CD14-positive monocyte (primary cell): Measurements from ENCODE around the gene HOATZ. TPM values are rescaled to one million over a fixed set of nuclear protein-coding genes. Genes with fewer than 3 reads are reported as not detected.

Experiments
- DNase-seq, 3 donors: peaks; one replicate each; pipeline ENCODE4 v3.0.0-alpha.2; 2011 to 2022
- H2AFZ ChIP-seq: 2 replicates; pipeline ENCODE4 v1.6.0; 2012; ENCODE audit warnings: mild to moderate bottlenecking, low read depth, low read length, inconsistent platforms; ENCODE audit not compliant: insufficient read depth, poor library complexity, severe bottlenecking
- H3K27ac ChIP-seq, 2 donors: 1 replicate in 1 of 2; 2 replicates in 1 of 2; pipeline ENCODE4 v1.5.1; 2012 to 2013; ENCODE audit warnings: low read length in 2 of 2, control low read depth in 1 of 2, inconsistent platforms in 1 of 2, low read depth in 1 of 2, mild to moderate bottlenecking in 1 of 2
- H3K27me3 ChIP-seq, 2 donors: one replicate each; pipeline versions ENCODE4 v1.6.0 to v1.6.1; 2011 to 2013; ENCODE audit warnings: low read length in 2 of 2; ENCODE audit not compliant: control insufficient read depth in 2 of 2, insufficient read depth in 2 of 2
- H3K36me3 ChIP-seq, 2 donors: replicated peaks in 1 of 2; 1 replicate in 1 of 2; 2 replicates in 1 of 2; pipeline versions ENCODE4 v1.5.1 to v1.6.1; 2012 to 2013; ENCODE audit warnings: low read length in 2 of 2, control low read depth in 1 of 2, inconsistent platforms in 1 of 2, mild to moderate bottlenecking in 1 of 2; ENCODE audit not compliant: insufficient read depth in 2 of 2, control insufficient read depth in 1 of 2
- H3K4me1 ChIP-seq, 2 donors: 1 replicate in 1 of 2; 2 replicates in 1 of 2; pipeline versions ENCODE4 v1.5.1 to v1.6.1; 2012 to 2013; ENCODE audit warnings: low read length in 2 of 2, control low read depth in 1 of 2, inconsistent platforms in 1 of 2, mild to moderate bottlenecking in 1 of 2, moderate library complexity in 1 of 2; ENCODE audit not compliant: insufficient read depth in 2 of 2, control insufficient read depth in 1 of 2
- H3K4me2 ChIP-seq: replicated peaks from 2 replicates; pipeline ENCODE3; 2012; ENCODE audit warnings: low read length, moderate library complexity, mild to moderate bottlenecking; ENCODE audit not compliant: poor library complexity, severe bottlenecking; ENCODE audit errors: extremely low read depth
- H3K4me3 ChIP-seq, 3 experiments: fragments of 200-600 bp in 1 of 3; sonication (generic) in 1 of 3; replicated peaks in 1 of 3; 1 replicate in 2 of 3; 2 replicates in 1 of 3; pipeline ENCODE4 v1.5.1; 2011 to 2013; ENCODE audit warnings: low read length in 3 of 3, mild to moderate bottlenecking in 3 of 3, control low read depth in 2 of 3, low read depth in 2 of 3, inconsistent platforms in 1 of 3, moderate library complexity in 1 of 3
- H3K79me2 ChIP-seq: 2 replicates; pipeline ENCODE4 v1.6.0; 2012; ENCODE audit warnings: mild to moderate bottlenecking, control low read depth, inconsistent platforms, low read length, moderate library complexity; ENCODE audit not compliant: insufficient read depth
- H3K9ac ChIP-seq: 2 replicates; pipeline ENCODE4 v1.6.0; 2017; ENCODE audit warnings: low read length, mild to moderate bottlenecking; ENCODE audit not compliant: insufficient read depth, poor library complexity, severe bottlenecking
- H3K9me3 ChIP-seq, 2 donors: replicated peaks in 1 of 2; 1 replicate in 1 of 2; 2 replicates in 1 of 2; pipeline versions ENCODE4 v1.5.1 to v1.6.1; 2012 to 2013; ENCODE audit warnings: low read length in 2 of 2, control low read depth in 1 of 2; ENCODE audit not compliant: control insufficient read depth in 1 of 2, insufficient read depth in 1 of 2
- H4K20me1 ChIP-seq: 2 replicates; pipeline ENCODE4 v1.6.0; 2012; ENCODE audit warnings: mild to moderate bottlenecking, low read length, control low read depth, moderate library complexity; ENCODE audit not compliant: insufficient read depth
- H3K27ac Mint-ChIP-seq, 7 donors: one replicate each; pipeline ENCODE4 v1.8.0; 2020; ENCODE audit warnings: mild to moderate bottlenecking in 7 of 7, mixed read lengths in 7 of 7, moderate library complexity in 6 of 7, inconsistent platforms in 2 of 7
- H3K27me3 Mint-ChIP-seq, 3 donors: one replicate each; pipeline ENCODE4 v1.8.0; 2021 to 2022; ENCODE audit warnings: low read depth in 3 of 3, mild to moderate bottlenecking in 3 of 3, mixed read lengths in 3 of 3, moderate library complexity in 3 of 3, inconsistent platforms in 1 of 3
- H3K36me3 Mint-ChIP-seq, 2 donors: one replicate each; pipeline ENCODE4 v1.8.0; 2020; ENCODE audit warnings: mixed read lengths in 2 of 2, inconsistent platforms in 1 of 2, mild to moderate bottlenecking in 1 of 2
- H3K4me1 Mint-ChIP-seq: one replicate; pipeline ENCODE4 v1.8.0; 2020; ENCODE audit warnings: mild to moderate bottlenecking, mixed read lengths
- H3K4me3 Mint-ChIP-seq, 2 donors: one replicate each; pipeline ENCODE4 v1.8.0; 2020; ENCODE audit warnings: mild to moderate bottlenecking in 2 of 2, mixed read lengths in 2 of 2, moderate library complexity in 1 of 2
- H3K9me3 Mint-ChIP-seq, 7 donors: one replicate each; pipeline ENCODE4 v1.8.0; 2020 to 2022; ENCODE audit warnings: mixed read lengths in 7 of 7, mild to moderate bottlenecking in 6 of 7, moderate library complexity in 6 of 7, inconsistent platforms in 2 of 7
- CTCF ChIP-seq: fragments of 200-600 bp; IDR thresholded peaks from one replicate; pipeline ENCODE4 v1.8.0; 2022; ENCODE audit warnings: antibody characterized with exemption, mild to moderate bottlenecking
- WGBS: methylation state at CpG from one replicate; pipeline ENCODE4 v1.1.5; 2013; ENCODE audit warnings: missing lambda C conversion rate; ENCODE audit not compliant: insufficient coverage; 5-methylcytosine and 5-hydroxymethylcytosine counted together
- intact Hi-C, 2 donors: fragments of 100-400 bp; cut with micrococcal nuclease; formaldehyde crosslinking; loops; one replicate each; pipeline versions ENCODE4 v1.15.0 to v1.15.1; 2023
- polyA plus RNA-seq, 3 donors: library from polyadenylated mRNA; depleted of rRNA in 1 of 3; unstranded in 2 of 3; stranded (reverse) in 1 of 3; fragments of 300-500 nt in 2 of 3; fragments of >200 nt in 1 of 3; fragmentation: Illumina TruSeq in 2 of 3; gene quantifications; 1 replicate in 2 of 3; 2 replicates in 1 of 3; pipeline ENCODE4 v1.2.3, GENCODE V29; 2012 to 2021

The HOATZ gene
- polyA plus RNA-seq, 3 donors = not detected

GRCh38 chr11:111477898-111478297, 36.7 kb upstream of the HOATZ start:
- Histone ChIP-seq H3K4me1 (no peaks in the 10 kb centered on the region), H3K36me3 (no peaks in the 10 kb centered on the region), H3K9ac (no peak overlapping the region), H3K79me2 (no peaks in the 10 kb centered on the region), H3K9me3 (peaks cover 1 to 6% of the 10 kb centered on the region in 2 donors), H3K27me3 (no peaks in the 10 kb centered on the region), H3K4me3 (no peak overlapping the region), H3K27ac (no peak overlapping the region), H3K4me2 (no peak overlapping the region), H4K20me1 (no peaks in the 10 kb centered on the region), H2AFZ (no peak overlapping the region)
- no peak for TF ChIP-seq CTCF
- no peaks in the 10 kb centered on the region for H3K36me3 Mint-ChIP-seq
- H3K4me1 Mint-ChIP-seq = peaks cover 9% of the 10 kb centered on the region
- no peak overlapping the region for H3K4me3 Mint-ChIP-seq
- WGBS = 89% methylated on average over 2 of the region's 2 CpGs
- intact Hi-C loops = no loop called here
- peaks cover 0 to 2% (median 0%) of the 10 kb centered on the region in 3 donors for H3K27me3 Mint-ChIP-seq
- no peak for DNase-seq
- H3K9me3 Mint-ChIP-seq = peaks cover 0 to 21% (median 7%) of the 10 kb centered on the region in 7 donors
- H3K27ac Mint-ChIP-seq = no peak overlapping the region

DNA sequence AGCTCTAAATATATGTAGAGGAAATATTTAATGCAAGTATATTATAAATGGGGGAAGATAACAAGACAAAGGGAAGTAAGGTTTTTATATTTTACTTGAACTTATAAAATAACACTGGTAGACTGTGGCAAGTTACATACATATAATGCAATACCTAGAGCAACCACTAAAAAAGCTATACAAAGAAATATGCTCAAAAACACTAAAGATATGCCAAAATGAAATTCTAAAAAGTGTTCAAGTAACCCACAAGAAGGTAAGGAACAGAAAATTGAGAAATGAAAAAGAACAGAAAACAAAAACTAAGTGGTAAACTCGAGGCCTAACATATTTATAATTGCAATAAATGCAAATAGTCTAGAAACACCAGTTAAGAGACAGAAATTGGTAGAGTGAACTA, 34.9 kb upstream of the HOATZ start:
- no peak overlapping the region for H3K27ac Mint-ChIP-seq
- no peak overlapping the region for H3K4me2 ChIP-seq
- no CpG with 5 or more reads among the region's 1 CpG for WGBS

More for the DNA sequence above, 34.9 kb upstream of the HOATZ start:
- Histone ChIP-seq H3K4me1 (no peaks in the 10 kb centered on the region), H3K4me3 (no peak overlapping the region), H3K9ac (no peak overlapping the region), H2AFZ (no peak overlapping the region), H3K27ac (no peak overlapping the region), H3K36me3 (no peaks in the 10 kb centered on the region), H3K79me2 (no peaks in the 10 kb centered on the region), H3K9me3 (peaks cover 3 to 4% of the 10 kb centered on the region in 2 donors), H4K20me1 (no peaks in the 10 kb centered on the region), H3K27me3 (no peaks in the 10 kb centered on the region)
- Mint-ChIP-seq H3K36me3 (no peaks in the 10 kb centered on the region), H3K9me3 (peaks cover 4 to 25% (median 13%) of the 10 kb centered on the region in 7 donors), H3K4me3 (no peak overlapping the region), H3K4me1 (peaks cover 9% of the 10 kb centered on the region), H3K27me3 (peaks cover 0 to 2% (median 0%) of the 10 kb centered on the region in 3 donors)
- no peak for DNase-seq
- TF ChIP-seq CTCF = no peak
- intact Hi-C loops = no loop called here
